Endothelial cell of umbilical vein (primary cell): ENCODE results near the gene WFIKKN1. TPM values are rescaled to one million over a fixed set of nuclear protein-coding genes. Genes with fewer than 3 reads are reported as not detected.

Experiments used
- BruUV-seq: library from RNA; stranded (reverse); fragments of 400-500 nt; replicated peaks from 2 replicates; lab custom pipeline; 2021; lab: Mats Ljungman, UMichigan
- CTCF ChIA-PET: fragments of 300-600, 350-600 bp; sonication (Branson Sonifier 250); formaldehyde crosslinking; loops from one replicate; lab custom pipeline; 2021; ENCODE audit warnings: antibody characterized with exemption, inconsistent platforms; lab: Charles Lee
- POLR2A ChIA-PET: fragments of 300-600, 350-600 bp; sonication (Branson Sonifier 250); formaldehyde crosslinking; loops from one replicate; lab custom pipeline; 2021; ENCODE audit warnings: antibody characterized with exemption, inconsistent platforms; lab: Charles Lee
- DNase-seq: peaks from one replicate; pipeline ENCODE4 v3.0.0-alpha.2; 2011; ENCODE audit warnings: low read depth, low spot score
- FAIRE-seq: peaks from 2 replicates; lab custom pipeline; 2011; peaks lifted over from hg19 to GRCh38; lab: Jason Lieb, UNC
- H2AFZ ChIP-seq: 2 replicates; pipeline ENCODE4 v1.6.0; 2012; ENCODE audit warnings: low read depth, low read length, control low read depth, inconsistent platforms
- H3K27ac ChIP-seq: 2 replicates; pipeline ENCODE4 v1.5.1; 2011; ENCODE audit warnings: low read depth, mild to moderate bottlenecking, control low read depth, low read length, moderate library complexity; ENCODE audit not compliant: insufficient read depth
- H3K27me3 ChIP-seq, 2 experiments: 2 replicates each; pipeline versions ENCODE4 v1.6.0 to v1.6.1; 2011; ENCODE audit warnings: low read length in 2 of 2, mixed read lengths in 1 of 2; ENCODE audit not compliant: control insufficient read depth in 2 of 2, insufficient read depth in 2 of 2
- H3K36me3 ChIP-seq, 2 experiments: 2 replicates in 1 of 2; 3 replicates in 1 of 2; pipeline ENCODE4 v1.5.1; 2011; ENCODE audit warnings: low read length in 2 of 2, mild to moderate bottlenecking in 1 of 2, moderate library complexity in 1 of 2; ENCODE audit not compliant: control insufficient read depth in 2 of 2, insufficient read depth in 2 of 2; ENCODE audit errors: extremely low read depth in 1 of 2
- H3K4me1 ChIP-seq: 3 replicates; pipeline ENCODE4 v1.5.1; 2011; ENCODE audit warnings: mild to moderate bottlenecking, low read length; ENCODE audit not compliant: control insufficient read depth, insufficient read depth; ENCODE audit errors: extremely low read depth
- H3K4me2 ChIP-seq: 2 replicates; pipeline ENCODE4 v1.6.1; 2011; ENCODE audit warnings: low read length, control low read depth, mixed read lengths; ENCODE audit not compliant: insufficient read depth
- H3K4me3 ChIP-seq, 3 experiments: fragments of 200-600 bp in 1 of 3; sonication (generic), shearing (Covaris generic) in 1 of 3; replicated peaks in 1 of 3; 2 replicates each; pipeline ENCODE4 v1.5.1; 2011 to 2016; ENCODE audit warnings: control low read depth in 3 of 3, low read length in 3 of 3, mild to moderate bottlenecking in 2 of 3, inconsistent platforms in 1 of 3, low read depth in 1 of 3, moderate library complexity in 1 of 3; ENCODE audit not compliant: insufficient read depth in 1 of 3
- H3K79me2 ChIP-seq: 2 replicates; pipeline ENCODE4 v1.6.0; 2012; ENCODE audit warnings: low read length, inconsistent platforms; ENCODE audit not compliant: control insufficient read depth, insufficient read depth
- H3K9ac ChIP-seq: replicated peaks from 2 replicates; pipeline ENCODE3; 2011; ENCODE audit warnings: low read length, control low read depth; ENCODE audit not compliant: insufficient read depth; ENCODE audit errors: extremely low read depth
- H3K9me1 ChIP-seq: replicated peaks from 3 replicates; pipeline ENCODE4 v1.6.0; 2011; ENCODE audit warnings: mild to moderate bottlenecking, low read length; ENCODE audit not compliant: control insufficient read depth, insufficient read depth; ENCODE audit errors: extremely low read depth
- H3K9me3 ChIP-seq: replicated peaks from 2 replicates; pipeline ENCODE4 v1.5.1; 2012; ENCODE audit warnings: low read length, inconsistent platforms; ENCODE audit not compliant: control insufficient read depth, insufficient read depth
- H4K20me1 ChIP-seq: replicated peaks from 2 replicates; pipeline ENCODE3; 2011; ENCODE audit warnings: mild to moderate bottlenecking, low read length; ENCODE audit not compliant: control insufficient read depth, insufficient read depth; ENCODE audit errors: extremely low read depth
- CTCF ChIP-seq, 2 donors: IDR thresholded peaks; 1 replicate in 1 of 2; 2 replicates in 1 of 2; pipeline ENCODE4 v1.5.1; 2011; ENCODE audit warnings: low read length in 2 of 2, mild to moderate bottlenecking in 2 of 2, moderate library complexity in 2 of 2, control low read depth in 1 of 2, inconsistent platforms in 1 of 2, low read depth in 1 of 2; ENCODE audit not compliant: insufficient read depth in 1 of 2; ENCODE audit errors: extremely low read depth in 1 of 2
- EZH2 ChIP-seq: IDR thresholded peaks from 2 replicates; pipeline ENCODE4 v1.6.1; 2012; ENCODE audit warnings: borderline replicate concordance, low read depth, mild to moderate bottlenecking, moderate library complexity, low read length, inconsistent platforms; ENCODE audit not compliant: severe bottlenecking
- FOS ChIP-seq: IDR thresholded peaks from 2 replicates; pipeline ENCODE4 v1.6.1; 2011; ENCODE audit warnings: mild to moderate bottlenecking, low read length, moderate library complexity, borderline replicate concordance; ENCODE audit not compliant: insufficient read depth
- MAX ChIP-seq: IDR thresholded peaks from 2 replicates; pipeline ENCODE4 v1.6.1; 2011; ENCODE audit not compliant: insufficient read depth, insufficient read length
- POLR2A ChIP-seq: IDR thresholded peaks from 2 replicates; pipeline ENCODE4 v1.6.1; 2012; ENCODE audit warnings: low read depth, mild to moderate bottlenecking, control low read depth, low read length
- dilution Hi-C: fragments of 300-500 bp; cut with MboI; formaldehyde crosslinking; loops from one replicate; pipeline ENCODE4 v1.15.0; 2019; ENCODE audit warnings: low sequenced_read_pairs; ENCODE audit not compliant: extremely low pct_ligation_motif_present
- intact Hi-C: fragments of 100-400 bp; cut with micrococcal nuclease; formaldehyde crosslinking; loops from one replicate; pipeline ENCODE4 v1.10.0; 2022
- polyA plus RNA-seq, 4 experiments: library from polyadenylated mRNA; depleted of rRNA in 3 of 4; stranded (reverse) in 3 of 4; unstranded in 1 of 4; fragments of >200 nt; gene quantifications; 2 replicates each; pipeline versions ENCODE4 v1.2.1 to v1.2.3, GENCODE V29; 2011 to 2012; ENCODE audit warnings: missing spikeins in 1 of 4
- total RNA-seq: library from RNA; stranded (reverse); gene quantifications from 2 replicates; pipeline ENCODE4 v1.2.3, GENCODE V29; 2021

The WFIKKN1 gene
- total and polyA plus RNA-seq, 2 donors (not counting 3 experiments of a cell fraction or from before 2014, with no cell fraction given), result 0.06 to 0.40 TPM

GRCh38 chr16:651844-652243, 21.1 kb downstream of the WFIKKN1 start:
- H3K9ac ChIP-seq, result no peak overlapping the region
- FAIRE-seq (no peak), DNase-seq (no peak)
- no peaks in the 10 kb centered on the region for H3K79me2 ChIP-seq
- intact Hi-C loops, result no loop called here
- ChIA-PET POLR2A (no interaction called here), CTCF (interaction anchor here (3.0 kb wide), 1 partner anchor 9 kb away, joined by 16 read pairs; no protein-coding TSS in a partner anchor)
- no peaks in the 10 kb centered on the region for H4K20me1 ChIP-seq
- H2AFZ ChIP-seq, result no peak overlapping the region
- H3K9me3 ChIP-seq, result no peaks in the 10 kb centered on the region
- no peaks in the 10 kb centered on the region for H3K9me1 ChIP-seq
- no peak overlapping the region for H3K4me2 ChIP-seq
- peaks cover 8% of the 10 kb centered on the region for H3K4me1 ChIP-seq
- H3K27ac ChIP-seq, result no peak overlapping the region
- peaks cover 0 to 2% of the 10 kb centered on the region in 2 experiments for H3K36me3 ChIP-seq
- no TSS peak for BruUV-seq
- H3K4me3 ChIP-seq, result no peak overlapping the region
- no peak for TF ChIP-seq FOS
- TF ChIP-seq POLR2A, result no peak
- no peak for TF ChIP-seq MAX
- TF ChIP-seq EZH2, result no peak
- TF ChIP-seq CTCF (IDR thresholded peaks at IDR 0.05; ENCODE audit: extremely low read depth in 1 of 2, insufficient read depth in 1 of 2, low read depth in 1 of 2, low read length in 2 of 2), result no peak
- no peaks in the 10 kb centered on the region for H3K27me3 ChIP-seq
- dilution Hi-C loops, result no loop called here
